ENCODE results near the gene CXCR2. TPM values are rescaled to one million over a fixed set of nuclear protein-coding genes. Genes with fewer than 3 reads are reported as not detected.

CXCR2 gene
- total RNA-seq, 3 donors from 2014 or later, result 0.35 to 1.1 TPM; not detected in 1

DNA sequence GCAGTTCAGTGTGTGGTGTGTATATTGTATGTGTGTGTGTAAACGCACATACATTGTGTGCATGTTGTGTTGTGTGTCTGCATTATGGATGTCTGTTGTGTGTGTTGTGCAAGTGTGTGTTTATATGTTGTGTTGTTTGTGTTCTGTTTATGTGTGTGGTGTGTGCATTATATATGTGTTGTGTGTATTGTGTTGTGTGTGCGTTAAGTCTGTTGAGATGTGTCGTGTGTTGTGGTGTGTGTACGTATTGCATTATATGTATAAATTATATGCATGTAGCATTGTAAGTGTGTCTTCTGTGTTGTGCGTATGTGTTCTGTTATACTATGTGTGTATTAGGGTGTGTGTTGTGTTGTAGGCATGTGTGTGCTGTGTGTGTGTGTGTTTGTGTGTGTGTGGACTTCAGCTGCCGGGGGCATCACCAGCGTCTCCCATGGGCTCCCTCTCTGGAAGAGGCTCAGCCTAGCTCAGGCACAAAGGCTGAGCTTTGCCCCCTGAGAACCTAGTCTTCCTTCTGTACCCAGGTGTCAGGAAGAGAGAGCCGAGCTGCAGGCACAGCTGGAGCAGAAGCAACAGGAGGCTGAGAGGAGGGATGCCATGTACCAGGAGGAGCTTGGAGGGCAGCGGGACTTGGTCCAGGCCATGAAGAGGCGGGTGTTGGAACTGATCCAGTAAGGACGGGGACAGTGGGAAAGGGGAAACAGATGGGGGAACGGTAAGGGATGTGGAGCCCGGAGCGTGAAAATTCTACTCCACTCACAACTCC, 43.1 kb upstream of the CXCR2 start:
- DNase-seq (no peak), ATAC-seq (no peak)
- Histone ChIP-seq H3K9me3 (peaks cover 8% of the 10 kb centered on the region), H3K4me3 (no peak overlapping the region), H3K36me3 (ENCODE audit: low read depth) (no peaks in the 10 kb centered on the region), H3K4me1 (ENCODE audit: low read depth) (no peaks in the 10 kb centered on the region)
- TF ChIP-seq, protein P1, sequence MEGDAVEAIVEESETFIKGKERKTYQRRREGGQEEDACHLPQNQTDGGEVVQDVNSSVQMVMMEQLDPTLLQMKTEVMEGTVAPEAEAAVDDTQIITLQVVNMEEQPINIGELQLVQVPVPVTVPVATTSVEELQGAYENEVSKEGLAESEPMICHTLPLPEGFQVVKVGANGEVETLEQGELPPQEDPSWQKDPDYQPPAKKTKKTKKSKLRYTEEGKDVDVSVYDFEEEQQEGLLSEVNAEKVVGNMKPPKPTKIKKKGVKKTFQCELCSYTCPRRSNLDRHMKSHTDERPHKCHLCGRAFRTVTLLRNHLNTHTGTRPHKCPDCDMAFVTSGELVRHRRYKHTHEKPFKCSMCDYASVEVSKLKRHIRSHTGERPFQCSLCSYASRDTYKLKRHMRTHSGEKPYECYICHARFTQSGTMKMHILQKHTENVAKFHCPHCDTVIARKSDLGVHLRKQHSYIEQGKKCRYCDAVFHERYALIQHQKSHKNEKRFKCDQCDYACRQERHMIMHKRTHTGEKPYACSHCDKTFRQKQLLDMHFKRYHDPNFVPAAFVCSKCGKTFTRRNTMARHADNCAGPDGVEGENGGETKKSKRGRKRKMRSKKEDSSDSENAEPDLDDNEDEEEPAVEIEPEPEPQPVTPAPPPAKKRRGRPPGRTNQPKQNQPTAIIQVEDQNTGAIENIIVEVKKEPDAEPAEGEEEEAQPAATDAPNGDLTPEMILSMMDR (IDR thresholded peaks at IDR 0.05), result no peak
- intact Hi-C loops (cut with DNase I, micrococcal nuclease), result no loop called here

DNA sequence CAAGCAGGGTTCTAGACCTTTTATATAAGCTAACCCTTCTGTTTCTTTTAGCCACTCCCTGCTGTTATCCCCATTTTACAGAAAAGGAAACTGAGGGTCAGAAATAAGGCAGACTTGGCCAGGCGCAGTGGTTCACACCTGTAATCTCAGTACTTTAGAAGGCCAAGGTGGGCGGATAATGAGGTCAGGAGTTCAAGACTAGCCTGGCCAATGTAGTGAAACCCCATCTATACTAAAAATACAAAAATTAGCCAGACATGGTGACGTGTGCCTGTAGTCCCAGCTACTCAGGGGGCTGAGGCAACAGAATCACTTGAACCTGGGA, 42.5 kb upstream of the CXCR2 start:
- no peak overlapping the region for H3K4me3 ChIP-seq
- no peaks in the 10 kb centered on the region for H3K4me1 ChIP-seq (ENCODE audit: low read depth)
- ATAC-seq (no peak), DNase-seq (no peak)
- TF ChIP-seq, protein P1 (IDR thresholded peaks at IDR 0.05), result no peak
- H3K9me3 ChIP-seq, result peaks cover 8% of the 10 kb centered on the region
- intact Hi-C loops (cut with DNase I, micrococcal nuclease), result no loop called here
- H3K36me3 ChIP-seq (ENCODE audit: low read depth), result no peaks in the 10 kb centered on the region

DNA sequence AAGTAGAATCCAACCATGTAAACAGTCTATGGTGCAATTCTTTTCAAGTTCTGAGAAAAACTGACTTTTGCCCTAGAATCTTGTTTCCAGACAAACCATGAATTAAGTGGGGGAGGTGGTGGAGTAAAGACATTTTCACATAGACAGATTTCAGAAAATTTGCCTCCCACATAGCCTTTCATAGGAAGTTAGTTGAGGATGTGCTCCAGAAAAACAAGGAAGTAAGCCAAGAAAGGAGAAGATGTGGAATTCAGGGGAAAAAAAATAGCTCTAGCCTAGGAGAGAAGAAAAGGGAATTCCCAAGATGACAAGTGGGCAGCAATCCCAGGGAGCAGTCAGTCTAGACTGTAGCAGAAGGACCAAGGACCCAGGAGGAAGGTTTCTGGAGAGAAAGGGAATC, 39.4 kb upstream of the CXCR2 start:
- no peaks in the 10 kb centered on the region for H3K4me1 ChIP-seq (ENCODE audit: low read depth)
- no peak for DNase-seq
- intact Hi-C loops (cut with DNase I, micrococcal nuclease), result no loop called here

DNA sequence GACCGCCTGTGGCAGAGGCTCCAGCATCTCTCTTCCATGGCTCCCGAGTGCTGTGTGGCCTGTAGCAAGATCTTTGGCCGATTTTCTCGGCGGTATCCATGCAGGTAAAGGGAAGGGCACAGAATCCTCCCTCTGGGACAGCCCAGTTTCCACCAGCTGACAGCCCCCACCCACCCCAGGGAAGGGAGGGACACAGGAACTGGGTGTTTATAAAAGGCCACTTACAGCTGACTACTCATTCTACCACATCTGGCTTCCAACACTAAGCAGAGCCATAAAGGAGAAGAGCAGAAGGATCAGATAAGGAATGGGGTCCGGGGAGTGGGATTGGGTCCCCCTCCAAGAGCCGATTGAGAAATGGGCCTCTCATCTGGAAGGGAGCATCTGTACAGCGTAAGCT, 36.6 kb upstream of the CXCR2 start:
- no peaks in the 10 kb centered on the region for H3K36me3 ChIP-seq (ENCODE audit: low read depth)
- intact Hi-C loops (cut with DNase I, micrococcal nuclease), result no loop called here
- H3K4me3 ChIP-seq, result no peak overlapping the region
- TF ChIP-seq, protein P1 (IDR thresholded peaks at IDR 0.05), result no peak
- DNase-seq (no peak), ATAC-seq (no peak)
- no peaks in the 10 kb centered on the region for H3K4me1 ChIP-seq (ENCODE audit: low read depth)
- H3K9me3 ChIP-seq, result peaks cover 8% of the 10 kb centered on the region

More for the DNA sequence above, 39.4 kb upstream of the CXCR2 start:
- peaks cover 8% of the 10 kb centered on the region for H3K9me3 ChIP-seq
- no peak overlapping the region for H3K4me3 ChIP-seq
- ATAC-seq, result no peak
- H3K36me3 ChIP-seq (ENCODE audit: low read depth), result no peaks in the 10 kb centered on the region
- TF ChIP-seq, protein P1 (IDR thresholded peaks at IDR 0.05), result no peak

DNA sequence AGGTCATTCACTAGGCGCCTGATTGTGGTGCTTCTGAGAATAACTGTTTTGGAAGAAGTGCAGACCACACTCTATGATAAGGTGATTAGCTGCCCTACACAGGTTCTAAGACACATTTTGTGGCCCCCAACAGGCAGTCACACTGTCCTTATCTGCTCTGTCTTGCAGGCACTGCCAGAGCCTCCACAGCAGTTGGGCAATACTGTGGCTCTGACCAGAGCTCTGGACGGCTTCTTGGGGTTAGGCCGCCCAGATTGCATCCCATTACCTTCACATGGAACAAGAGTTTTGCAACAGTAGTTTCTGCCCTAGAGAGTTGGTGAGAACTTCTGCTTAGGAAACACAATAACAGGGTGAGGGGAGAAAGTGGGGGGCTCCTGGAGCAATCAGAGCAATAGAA, 34.1 kb upstream of the CXCR2 start:
- no peak overlapping the region for H3K4me3 ChIP-seq
- no peaks in the 10 kb centered on the region for H3K4me1 ChIP-seq (ENCODE audit: low read depth)
- ATAC-seq (no peak), DNase-seq (no peak)
- no peaks in the 10 kb centered on the region for H3K36me3 ChIP-seq (ENCODE audit: low read depth)
- H3K9me3 ChIP-seq, result peaks cover 5% of the 10 kb centered on the region
- TF ChIP-seq, protein P1 (IDR thresholded peaks at IDR 0.05), result no peak
- intact Hi-C loops (cut with DNase I, micrococcal nuclease), result no loop called here

DNA sequence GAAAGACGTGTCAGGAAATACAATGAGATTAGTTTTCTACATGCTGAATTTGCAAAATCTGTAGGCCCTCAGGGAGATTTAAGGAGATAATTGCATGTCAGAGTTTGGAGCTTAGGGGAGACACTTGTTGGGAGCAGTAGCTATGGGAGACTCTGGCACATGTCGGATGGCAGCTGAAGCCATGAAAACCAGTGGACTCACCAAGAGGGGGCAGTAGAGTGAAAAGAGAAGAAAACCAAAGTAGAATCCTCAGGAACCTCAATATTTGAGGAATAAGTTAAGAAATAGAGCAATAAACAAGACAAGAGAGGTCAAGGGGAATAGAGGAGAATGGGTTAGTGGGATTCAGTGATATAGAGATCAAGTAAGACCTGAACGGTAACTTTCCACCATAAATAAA, 31.9 kb upstream of the CXCR2 start:
- TF ChIP-seq, protein P1 (IDR thresholded peaks at IDR 0.05), result no peak
- Histone ChIP-seq H3K4me1 (ENCODE audit: low read depth) (no peaks in the 10 kb centered on the region), H3K9me3 (no peaks in the 10 kb centered on the region), H3K4me3 (no peak overlapping the region), H3K36me3 (ENCODE audit: low read depth) (no peaks in the 10 kb centered on the region)
- DNase-seq, result no peak
- ATAC-seq, result no peak
- intact Hi-C loops (cut with DNase I, micrococcal nuclease), result no loop called here

Data from mucosa of descending colon (tissue), 3 donors.